GM18519 (cell line): ENCODE measurements around the gene CGB8.

Experiments
- ATAC-seq: cut with Tn5 transposase; IDR thresholded peaks from one replicate; pipeline ENCODE4 v1.9.1; 2021; ENCODE audit warnings: mild to moderate bottlenecking, moderate library complexity; ENCODE audit not compliant: unreplicated experiment, low FRiP score

CGB8 gene

GRCh38 chr19:49014123-49014869 is 34.6 kb downstream of the CGB8 start:
- ATAC-seq = no peak

DNA sequence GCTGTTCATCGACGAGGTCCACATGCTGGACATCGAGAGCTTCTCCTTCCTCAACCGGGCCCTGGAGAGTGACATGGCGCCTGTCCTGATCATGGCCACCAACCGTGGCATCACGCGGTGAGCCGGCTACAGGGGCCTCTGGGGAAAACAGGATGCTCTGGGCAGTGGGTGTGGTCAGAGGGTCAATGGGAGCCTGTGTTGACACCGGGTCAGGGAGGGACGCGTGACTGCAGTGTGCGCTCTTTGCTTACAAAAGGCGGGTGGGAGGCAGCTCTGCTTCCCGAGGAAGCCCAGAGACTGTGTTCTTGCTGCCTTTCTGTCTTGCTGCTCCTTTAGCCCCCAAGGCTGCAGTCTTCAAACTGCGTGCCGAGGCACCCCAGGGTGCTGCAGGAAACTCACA is 37.7 kb downstream of the CGB8 start:
- no peak for ATAC-seq

GRCh38 chr19:49010453-49010852 is 38.5 kb downstream of the CGB8 start:
- no peak for ATAC-seq

GRCh38 chr19:49009828-49010227 is 39.1 kb downstream of the CGB8 start:
- ATAC-seq = no peak

GRCh38 chr19:49006905-49007304 is 42.0 kb downstream of the CGB8 start:
- no peak for ATAC-seq

DNA sequence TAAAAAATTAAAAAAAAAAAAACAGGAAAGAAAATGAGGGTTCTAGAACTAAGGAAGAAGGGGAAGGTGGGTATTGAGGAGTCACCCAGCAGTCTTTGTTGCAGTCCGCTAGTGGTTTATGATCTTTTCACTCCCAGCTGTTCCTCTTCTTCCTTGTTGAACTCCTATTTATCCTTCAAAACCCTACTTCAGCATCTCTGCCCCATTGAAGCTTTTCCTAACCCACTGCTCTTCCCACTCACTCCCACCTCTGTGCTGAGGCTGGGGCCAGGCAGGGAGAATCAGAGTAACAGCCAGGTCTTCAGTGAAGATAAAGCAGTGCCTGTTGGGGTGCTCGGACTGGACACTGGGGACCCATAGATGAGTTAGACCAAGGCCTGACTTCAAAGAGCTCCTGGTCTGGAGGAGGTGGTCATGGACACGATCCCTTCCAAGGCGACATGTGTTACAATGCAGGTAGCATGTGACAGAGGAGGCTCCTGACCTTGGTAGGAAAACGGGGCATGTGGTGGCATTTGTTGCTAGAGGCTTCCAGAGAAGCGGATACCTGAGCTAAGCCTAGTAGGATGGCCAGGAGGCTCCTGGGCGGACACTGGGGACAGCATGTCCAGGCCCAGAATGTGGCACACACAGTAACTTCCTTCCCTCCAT is 43.8 kb downstream of the CGB8 start:
- ATAC-seq = no peak

DNA sequence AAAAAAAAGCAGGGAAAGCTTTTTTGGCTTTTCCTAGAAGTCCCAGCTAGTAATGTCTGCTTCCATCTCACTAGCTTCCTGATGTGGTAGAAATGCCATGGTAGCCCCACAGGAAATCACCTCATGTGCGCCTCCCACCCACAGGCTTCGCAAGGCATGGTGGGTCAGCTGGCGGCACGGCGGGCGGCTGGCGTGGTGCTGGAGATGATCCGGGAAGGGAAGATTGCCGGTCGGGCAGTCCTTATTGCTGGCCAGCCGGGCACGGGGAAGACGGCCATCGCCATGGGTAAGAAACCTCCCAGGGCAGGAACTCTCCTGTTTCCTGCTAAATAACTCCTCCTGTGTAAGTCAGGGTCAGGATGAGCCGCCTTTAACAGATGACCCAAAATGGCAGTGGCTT is 44.8 kb downstream of the CGB8 start:
- ATAC-seq = no peak

GRCh38 chr19:48999481-49000325 is 49.2 kb downstream of the CGB8 start:
- no peak for ATAC-seq

- ATAC-seq = no peak
Measured at GRCh38 chr19:48997972-48998371, 50.9 kb downstream of the CGB8 start.
